ENCODE results near the gene B3GALNT2.

B3GALNT2 gene

DNA sequence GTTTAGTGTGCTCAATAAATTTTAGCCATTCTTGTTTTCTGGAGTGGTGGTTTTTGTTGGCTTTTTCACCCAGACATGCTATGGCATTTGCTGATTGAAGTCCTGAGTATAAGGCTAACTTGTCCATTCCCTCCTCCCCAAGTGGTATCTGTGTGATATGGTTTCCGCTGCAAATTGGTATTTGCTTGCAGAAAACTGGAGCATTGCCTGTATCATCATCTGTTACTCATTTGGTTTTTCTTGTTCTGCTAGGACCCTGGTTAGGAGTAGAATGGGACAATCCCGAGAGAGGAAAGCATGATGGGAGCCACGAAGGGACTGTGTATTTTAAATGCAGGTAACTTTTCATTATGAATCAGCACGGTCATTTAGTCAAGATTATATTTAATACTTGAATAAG lies 103.0 kb downstream of the B3GALNT2 start:
- TF ChIP-seq, protein P1, sequence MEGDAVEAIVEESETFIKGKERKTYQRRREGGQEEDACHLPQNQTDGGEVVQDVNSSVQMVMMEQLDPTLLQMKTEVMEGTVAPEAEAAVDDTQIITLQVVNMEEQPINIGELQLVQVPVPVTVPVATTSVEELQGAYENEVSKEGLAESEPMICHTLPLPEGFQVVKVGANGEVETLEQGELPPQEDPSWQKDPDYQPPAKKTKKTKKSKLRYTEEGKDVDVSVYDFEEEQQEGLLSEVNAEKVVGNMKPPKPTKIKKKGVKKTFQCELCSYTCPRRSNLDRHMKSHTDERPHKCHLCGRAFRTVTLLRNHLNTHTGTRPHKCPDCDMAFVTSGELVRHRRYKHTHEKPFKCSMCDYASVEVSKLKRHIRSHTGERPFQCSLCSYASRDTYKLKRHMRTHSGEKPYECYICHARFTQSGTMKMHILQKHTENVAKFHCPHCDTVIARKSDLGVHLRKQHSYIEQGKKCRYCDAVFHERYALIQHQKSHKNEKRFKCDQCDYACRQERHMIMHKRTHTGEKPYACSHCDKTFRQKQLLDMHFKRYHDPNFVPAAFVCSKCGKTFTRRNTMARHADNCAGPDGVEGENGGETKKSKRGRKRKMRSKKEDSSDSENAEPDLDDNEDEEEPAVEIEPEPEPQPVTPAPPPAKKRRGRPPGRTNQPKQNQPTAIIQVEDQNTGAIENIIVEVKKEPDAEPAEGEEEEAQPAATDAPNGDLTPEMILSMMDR (IDR thresholded peaks at IDR 0.05; ENCODE audit: insufficient read depth, missing control alignments) = no peak
- FAIRE-seq (no peak), DNase-seq (ENCODE audit: insufficient read length, low spot score) (no peak)

Measured in D721Med (cell line).